Parathyroid adenoma (tissue), 2 donors: ENCODE data around the gene JAK1.

Experiments
- H2AFZ ChIP-seq: fragments of 300-600 bp; sonication (generic); one replicate; pipeline ENCODE4 v1.7.0; 2017; ENCODE audit warnings: antibody characterized with exemption, mild to moderate bottlenecking
- H3K27ac ChIP-seq: fragments of 300-600 bp; sonication (generic); one replicate; pipeline ENCODE4 v1.7.0; 2017
- H3K27me3 ChIP-seq: fragments of 300-600 bp; sonication (generic); one replicate; pipeline ENCODE4 v1.7.0; 2017; ENCODE audit warnings: low read length; ENCODE audit not compliant: control insufficient read depth, insufficient read depth
- H3K36me3 ChIP-seq: fragments of 300-600 bp; sonication (generic); one replicate; pipeline ENCODE4 v1.7.0; 2017; ENCODE audit warnings: low read length; ENCODE audit not compliant: control insufficient read depth, insufficient read depth
- H3K4me1 ChIP-seq: fragments of 300-600 bp; sonication (generic); one replicate; pipeline ENCODE4 v1.7.0; 2017; ENCODE audit warnings: control low read depth
- H3K4me2 ChIP-seq: fragments of 300-600 bp; sonication (generic); one replicate; pipeline ENCODE4 v1.7.0; 2017; ENCODE audit warnings: low read length
- H3K4me3 ChIP-seq: fragments of 300-600 bp; sonication (generic); one replicate; pipeline ENCODE4 v1.7.0; 2017; ENCODE audit warnings: low read depth, low read length
- H3K79me2 ChIP-seq: fragments of 300-600 bp; sonication (generic); one replicate; pipeline ENCODE4 v1.7.0; 2017; ENCODE audit warnings: control low read depth
- H3K9ac ChIP-seq: fragments of 300-600 bp; sonication (generic); one replicate; pipeline ENCODE4 v1.7.0; 2017; ENCODE audit warnings: mild to moderate bottlenecking
- H3K9me3 ChIP-seq: fragments of 300-600 bp; sonication (generic); one replicate; pipeline ENCODE4 v1.7.0; 2017; ENCODE audit warnings: low read length; ENCODE audit not compliant: control insufficient read depth
- TF ChIP-seq, protein P1 (sequence below): fragments of 300-600 bp; sonication (generic); IDR thresholded peaks from one replicate; pipeline ENCODE4 v1.7.0; 2017; ENCODE audit warnings: antibody characterized with exemption, mild to moderate bottlenecking
- donor health status: primary hyperparathyroidism.

Gene JAK1

DNA sequence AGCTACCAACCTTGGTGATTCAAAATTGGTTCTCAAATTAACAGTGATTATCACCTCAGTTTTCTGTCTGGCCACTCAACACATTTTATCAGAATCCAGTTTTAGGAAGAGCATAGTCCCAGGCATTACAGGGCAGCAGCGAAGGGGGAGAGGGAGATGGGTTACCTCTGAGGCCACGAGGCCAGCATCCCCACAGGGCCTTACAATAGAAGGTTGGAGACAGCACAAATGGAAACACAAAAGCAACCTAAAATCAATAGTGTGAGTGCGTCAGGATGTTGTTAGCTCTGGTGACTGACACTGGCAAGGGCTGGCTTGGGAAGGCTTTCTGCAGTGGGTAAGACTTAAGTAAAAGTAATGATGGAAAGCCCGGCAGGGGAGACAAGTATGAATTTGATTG lies 79.5 kb downstream of the JAK1 start:
- Histone ChIP-seq H3K79me2 (peaks cover 20% of the 10 kb centered on the region), H3K27ac (no peak overlapping the region), H3K4me3 (no peak overlapping the region), H3K4me2 (no peak overlapping the region), H3K36me3 (no peaks in the 10 kb centered on the region), H3K27me3 (no peaks in the 10 kb centered on the region), H2AFZ (no peak overlapping the region), H3K4me1 (peaks cover 2% of the 10 kb centered on the region), H3K9ac (no peak overlapping the region), H3K9me3 (no peaks in the 10 kb centered on the region)
- TF ChIP-seq, protein P1, sequence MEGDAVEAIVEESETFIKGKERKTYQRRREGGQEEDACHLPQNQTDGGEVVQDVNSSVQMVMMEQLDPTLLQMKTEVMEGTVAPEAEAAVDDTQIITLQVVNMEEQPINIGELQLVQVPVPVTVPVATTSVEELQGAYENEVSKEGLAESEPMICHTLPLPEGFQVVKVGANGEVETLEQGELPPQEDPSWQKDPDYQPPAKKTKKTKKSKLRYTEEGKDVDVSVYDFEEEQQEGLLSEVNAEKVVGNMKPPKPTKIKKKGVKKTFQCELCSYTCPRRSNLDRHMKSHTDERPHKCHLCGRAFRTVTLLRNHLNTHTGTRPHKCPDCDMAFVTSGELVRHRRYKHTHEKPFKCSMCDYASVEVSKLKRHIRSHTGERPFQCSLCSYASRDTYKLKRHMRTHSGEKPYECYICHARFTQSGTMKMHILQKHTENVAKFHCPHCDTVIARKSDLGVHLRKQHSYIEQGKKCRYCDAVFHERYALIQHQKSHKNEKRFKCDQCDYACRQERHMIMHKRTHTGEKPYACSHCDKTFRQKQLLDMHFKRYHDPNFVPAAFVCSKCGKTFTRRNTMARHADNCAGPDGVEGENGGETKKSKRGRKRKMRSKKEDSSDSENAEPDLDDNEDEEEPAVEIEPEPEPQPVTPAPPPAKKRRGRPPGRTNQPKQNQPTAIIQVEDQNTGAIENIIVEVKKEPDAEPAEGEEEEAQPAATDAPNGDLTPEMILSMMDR = no peak

DNA sequence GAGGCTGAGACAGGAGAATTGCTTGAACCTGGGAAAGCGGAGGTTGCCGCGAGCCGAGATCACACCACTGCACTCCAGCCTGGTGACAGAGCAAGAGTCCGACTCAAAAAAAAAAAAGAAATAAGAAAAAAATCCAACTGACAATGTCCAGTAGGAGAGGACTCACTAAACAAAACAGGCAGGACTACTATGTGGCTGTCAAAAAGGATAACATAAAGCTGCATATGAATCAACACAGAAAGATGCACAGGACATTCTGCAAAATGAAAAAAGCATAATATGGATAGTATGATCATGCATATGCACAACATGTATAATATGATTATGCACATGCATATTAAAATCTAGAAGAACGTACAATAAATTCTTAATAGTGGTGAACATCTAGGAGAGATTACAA lies 80.7 kb downstream of the JAK1 start:
- Histone ChIP-seq H3K27me3 (no peaks in the 10 kb centered on the region), H3K9ac (no peak overlapping the region), H3K36me3 (no peaks in the 10 kb centered on the region), H2AFZ (no peak overlapping the region), H3K9me3 (no peaks in the 10 kb centered on the region), H3K4me3 (no peak overlapping the region), H3K4me2 (no peak overlapping the region), H3K79me2 (peaks cover 12% of the 10 kb centered on the region), H3K27ac (no peak overlapping the region), H3K4me1 (no peaks in the 10 kb centered on the region)
- TF ChIP-seq, protein P1 = no peak

DNA sequence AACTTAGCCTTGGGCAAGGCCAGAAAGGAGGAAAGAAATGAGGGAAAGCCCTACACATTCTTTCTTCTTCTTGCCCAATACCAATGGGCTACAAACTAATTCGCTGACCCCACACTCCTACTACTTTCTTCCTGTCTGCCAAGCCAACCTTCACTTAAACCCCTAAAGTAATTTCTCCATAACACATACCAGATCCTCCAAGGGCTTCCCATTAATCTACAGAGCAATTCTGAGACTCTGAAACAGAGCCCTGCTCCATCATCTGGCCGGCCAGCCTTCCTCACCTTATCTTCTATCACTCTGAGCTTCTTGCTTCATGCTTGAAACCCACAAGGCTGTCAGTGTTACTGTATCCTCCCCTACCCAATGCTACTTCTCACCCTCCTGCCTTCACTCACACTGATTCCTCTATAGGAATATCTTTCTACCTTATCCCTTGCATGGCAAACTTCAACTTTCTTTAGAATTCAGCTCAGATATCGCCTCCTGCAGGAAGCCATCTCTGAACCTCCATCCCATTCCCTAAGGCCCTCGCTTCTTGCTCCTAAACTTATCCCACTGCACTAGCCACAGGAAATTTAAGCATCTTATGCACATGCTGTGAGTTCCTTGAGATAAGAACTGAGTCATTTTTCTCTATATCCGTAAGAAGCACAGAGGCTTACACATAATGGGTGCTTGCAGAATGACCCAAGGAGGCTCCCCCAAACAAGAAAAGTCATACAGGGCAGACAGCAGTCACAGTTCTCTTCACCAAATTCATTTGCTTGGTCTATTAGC lies 81.9 kb downstream of the JAK1 start:
- Histone ChIP-seq H2AFZ (no peak overlapping the region), H3K4me3 (no peak overlapping the region), H3K4me1 (no peaks in the 10 kb centered on the region), H3K9ac (no peak overlapping the region), H3K4me2 (no peak overlapping the region), H3K27me3 (no peaks in the 10 kb centered on the region), H3K36me3 (no peaks in the 10 kb centered on the region), H3K79me2 (peaks cover 8% of the 10 kb centered on the region), H3K27ac (no peak overlapping the region), H3K9me3 (no peaks in the 10 kb centered on the region)
- TF ChIP-seq, protein P1 = no peak

GRCh38 chr1:64882574-64883255 lies 83.6 kb downstream of the JAK1 start:
- Histone ChIP-seq H3K79me2 (peaks cover 4% of the 10 kb centered on the region), H3K36me3 (no peaks in the 10 kb centered on the region), H3K27me3 (no peaks in the 10 kb centered on the region), H3K4me2 (no peak overlapping the region), H3K9ac (no peak overlapping the region), H3K4me1 (no peaks in the 10 kb centered on the region), H3K27ac (no peak overlapping the region), H3K4me3 (no peak overlapping the region), H3K9me3 (no peaks in the 10 kb centered on the region), H2AFZ (no peak overlapping the region)
- TF ChIP-seq, protein P1 = no peak
